OCI-M1 (cell line): ENCODE measurements around the gene COL6A1.

Experiments
- DNase-seq: peaks from one replicate; lab custom pipeline; 2025; lab: John Stamatoyannopoulos, UW

The COL6A1 gene

DNA sequence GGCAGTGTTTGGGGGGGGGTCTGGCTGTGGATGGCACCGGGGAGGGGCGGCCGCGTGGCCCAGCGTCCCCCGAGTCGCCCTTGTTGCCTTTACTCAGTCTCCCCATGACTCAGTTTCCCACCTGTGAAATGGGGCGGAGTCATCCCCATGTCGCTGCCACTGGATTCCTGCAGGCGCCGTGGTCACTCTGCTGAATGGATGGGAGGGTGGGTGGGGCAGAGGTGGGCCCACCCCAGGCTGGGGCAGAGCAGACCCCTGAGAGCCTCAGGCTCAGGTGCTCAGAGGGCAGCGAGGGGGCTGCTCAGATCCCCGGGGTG lies 2.0 kb downstream of the COL6A1 start:
- no peak for DNase-seq

DNA sequence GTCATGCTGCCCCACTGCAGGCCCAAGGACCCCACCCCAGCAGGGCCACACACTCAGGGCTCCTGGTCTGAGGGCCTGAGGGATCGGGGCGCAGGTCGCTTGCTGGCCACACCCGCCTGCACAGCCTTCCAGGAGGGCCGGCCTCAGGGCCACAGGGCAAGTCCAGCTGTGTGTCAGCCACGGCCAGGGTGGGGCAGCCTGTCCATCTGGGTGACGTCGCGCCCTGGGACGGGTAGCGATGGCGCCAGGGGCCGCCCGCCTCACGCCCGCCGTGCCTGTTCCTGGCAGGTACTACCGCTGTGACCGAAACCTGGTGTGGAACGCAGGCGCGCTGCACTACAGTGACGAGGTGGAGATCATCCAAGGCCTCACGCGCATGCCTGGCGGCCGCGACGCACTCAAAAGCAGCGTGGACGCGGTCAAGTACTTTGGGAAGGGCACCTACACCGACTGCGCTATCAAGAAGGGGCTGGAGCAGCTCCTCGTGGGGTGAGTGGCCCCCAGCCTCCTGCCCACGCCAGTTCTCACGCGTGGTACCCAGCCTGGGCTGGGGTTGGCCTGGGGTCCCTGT lies 2.5 kb downstream of the COL6A1 start:
- no peak for DNase-seq

DNA sequence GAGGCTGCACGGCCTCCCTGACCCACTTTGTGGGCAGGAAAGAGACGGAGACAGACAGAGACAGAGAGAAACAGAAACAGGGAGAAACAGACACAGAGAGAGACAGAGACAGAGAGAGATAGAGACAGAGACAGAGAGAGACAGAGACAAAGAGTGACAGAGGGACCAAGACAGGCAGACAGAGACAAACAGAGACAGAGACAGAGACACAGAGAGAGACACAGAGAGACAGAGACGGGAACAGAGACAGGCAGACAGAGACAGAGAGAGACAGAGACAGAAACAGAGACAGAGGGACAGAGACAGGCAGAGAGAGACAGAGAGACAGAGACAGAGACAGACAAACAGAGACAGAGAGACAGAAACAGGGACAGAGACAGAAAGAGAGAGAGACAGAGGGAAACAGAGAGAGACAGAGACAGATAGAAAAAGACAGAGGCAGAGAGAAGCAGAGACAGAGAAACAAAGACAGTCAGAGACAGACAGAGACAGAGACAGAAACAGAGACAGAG lies 3.1 kb downstream of the COL6A1 start:
- DNase-seq = no peak

DNA sequence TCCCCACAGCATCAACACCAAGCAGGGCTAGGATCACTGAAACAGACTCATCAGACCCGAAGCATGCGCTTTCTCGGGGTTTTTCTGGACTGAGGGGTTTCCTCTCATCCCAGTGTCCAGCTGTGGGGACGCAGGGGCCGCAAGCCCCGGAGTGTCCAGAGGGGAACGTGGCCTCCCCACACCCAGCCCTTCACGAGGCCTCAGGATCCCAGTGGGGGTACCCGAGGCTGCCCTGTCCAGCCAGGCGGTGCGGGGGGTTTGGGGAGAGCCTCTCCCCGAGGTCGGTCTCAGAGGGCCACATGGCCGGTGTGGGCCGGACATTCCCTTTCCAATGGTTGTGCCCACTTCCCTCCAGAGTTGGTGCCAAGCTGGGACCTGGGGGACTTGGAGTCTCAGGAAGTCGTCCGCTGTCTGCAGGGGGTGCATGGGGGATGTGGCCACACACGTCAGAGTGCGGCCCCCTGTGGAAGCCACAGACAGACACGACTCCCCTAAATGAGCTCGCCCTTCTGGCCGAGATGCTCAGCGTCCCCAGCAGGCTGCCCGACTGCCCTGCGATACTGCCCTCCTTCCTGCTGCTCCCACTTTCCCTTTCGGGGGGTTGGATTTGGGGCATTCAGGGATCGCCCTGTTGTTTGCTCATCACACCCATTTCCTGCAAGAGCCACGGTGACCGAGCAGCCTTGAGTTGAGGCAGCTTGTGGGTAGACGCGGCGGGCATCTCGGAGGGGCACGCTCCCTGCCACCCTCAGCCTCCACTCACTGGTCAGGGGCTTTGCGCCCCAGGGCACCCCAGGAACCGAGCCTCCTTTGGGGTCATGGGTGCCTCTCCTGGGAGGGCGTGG lies 4.1 kb downstream of the COL6A1 start:
- DNase-seq = no peak

DNA sequence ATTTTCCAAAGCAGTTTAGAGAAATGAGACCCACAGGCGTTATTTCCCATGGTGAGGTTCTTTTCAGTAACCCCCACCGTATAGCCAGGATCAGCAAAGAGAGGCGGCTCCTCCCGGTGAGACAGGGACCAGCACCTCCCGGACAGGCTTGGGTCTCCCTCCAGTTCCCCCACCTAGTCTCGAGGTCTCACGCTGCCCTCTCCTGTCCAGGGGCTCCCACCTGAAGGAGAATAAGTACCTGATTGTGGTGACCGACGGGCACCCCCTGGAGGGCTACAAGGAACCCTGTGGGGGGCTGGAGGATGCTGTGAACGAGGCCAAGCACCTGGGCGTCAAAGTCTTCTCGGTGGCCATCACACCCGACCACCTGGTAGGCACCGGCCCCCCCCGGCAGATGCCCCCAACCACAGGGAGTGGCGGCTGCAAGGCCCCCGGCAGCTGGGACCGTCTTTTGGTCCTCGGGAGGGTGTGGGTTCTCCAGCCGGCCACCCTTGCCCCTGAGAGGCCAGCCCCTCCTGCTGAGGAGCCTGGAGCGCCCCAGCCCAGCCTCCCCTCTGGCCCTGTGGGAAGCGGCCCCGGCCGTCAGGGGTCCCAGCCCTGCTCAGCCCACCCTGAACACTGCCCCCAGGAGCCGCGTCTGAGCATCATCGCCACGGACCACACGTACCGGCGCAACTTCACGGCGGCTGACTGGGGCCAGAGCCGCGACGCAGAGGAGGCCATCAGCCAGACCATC lies 4.9 kb downstream of the COL6A1 start:
- DNase-seq = no peak

DNA sequence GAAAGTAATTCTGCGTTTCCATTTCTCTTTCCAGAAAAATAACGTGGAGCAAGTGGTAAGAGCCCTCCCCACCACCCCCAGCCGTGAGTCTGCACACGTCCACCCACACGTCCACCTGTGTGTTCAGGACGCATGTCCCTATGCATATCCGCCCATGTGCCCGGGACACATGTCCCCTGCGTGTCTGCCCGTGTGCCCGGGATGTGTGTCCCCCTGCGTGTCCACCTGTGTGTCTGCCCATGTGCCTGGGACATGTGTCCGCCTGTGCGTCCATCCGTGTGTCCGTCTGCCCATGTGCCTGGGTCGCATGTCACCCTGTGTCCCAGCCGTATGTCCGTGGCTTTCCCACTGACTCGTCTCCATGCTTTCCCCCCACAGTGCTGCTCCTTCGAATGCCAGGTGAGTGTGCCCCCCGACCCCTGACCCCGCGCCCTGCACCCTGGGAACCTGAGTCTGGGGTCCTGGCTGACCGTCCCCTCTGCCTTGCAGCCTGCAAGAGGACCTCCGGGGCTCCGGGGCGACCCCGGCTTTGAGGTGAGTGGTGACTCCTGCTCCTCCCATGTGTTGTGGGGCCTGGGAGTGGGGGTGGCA lies 5.6 kb downstream of the COL6A1 start:
- DNase-seq = no peak

DNA sequence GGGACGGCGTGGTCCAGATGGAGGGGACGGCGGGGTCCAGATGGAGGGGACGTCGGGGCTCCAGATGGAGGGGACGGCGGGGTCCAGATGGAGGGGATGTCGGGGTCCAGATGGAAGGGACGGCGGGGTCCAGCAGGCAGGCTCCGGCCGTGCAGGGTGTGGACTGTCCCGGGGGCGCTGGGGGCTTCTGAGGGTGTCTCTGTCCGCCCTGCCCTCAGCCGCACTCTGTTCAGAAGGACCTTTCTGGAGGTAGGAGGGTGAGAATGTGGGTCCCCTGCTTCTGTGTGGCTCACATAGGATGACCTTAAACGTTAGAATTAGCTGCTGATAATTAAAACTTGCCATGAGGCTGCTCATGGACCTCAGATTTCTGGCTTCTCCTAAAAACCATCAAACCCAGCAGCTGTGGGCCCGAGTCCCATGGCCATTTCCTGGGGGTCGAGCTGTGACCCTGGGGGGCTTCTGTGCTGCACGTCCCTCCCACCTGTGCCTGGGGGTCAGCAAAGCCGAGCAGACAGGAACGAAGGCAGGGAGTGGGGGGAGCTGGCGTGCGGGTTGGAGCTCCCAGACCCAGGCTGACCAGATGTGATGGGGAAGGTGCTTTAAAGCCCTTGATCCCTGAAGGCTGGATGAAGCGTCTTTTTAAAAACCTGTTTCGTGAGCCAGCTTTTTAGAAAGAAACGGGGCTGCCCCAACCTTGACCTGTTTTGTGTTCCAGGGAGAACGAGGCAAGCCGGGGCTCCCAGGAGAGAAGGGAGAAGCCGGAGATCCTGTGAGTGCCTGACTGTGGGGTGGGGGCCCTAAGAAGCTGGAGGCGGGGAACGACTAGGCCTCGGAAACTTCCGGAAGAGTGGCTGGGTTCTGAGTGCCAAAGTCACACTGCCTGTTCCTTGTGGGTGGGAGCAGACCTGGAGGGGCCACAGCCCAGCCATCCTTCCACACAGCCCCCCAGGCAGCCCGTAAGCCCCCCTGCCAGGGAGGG lies 7.1 kb downstream of the COL6A1 start:
- no peak for DNase-seq

DNA sequence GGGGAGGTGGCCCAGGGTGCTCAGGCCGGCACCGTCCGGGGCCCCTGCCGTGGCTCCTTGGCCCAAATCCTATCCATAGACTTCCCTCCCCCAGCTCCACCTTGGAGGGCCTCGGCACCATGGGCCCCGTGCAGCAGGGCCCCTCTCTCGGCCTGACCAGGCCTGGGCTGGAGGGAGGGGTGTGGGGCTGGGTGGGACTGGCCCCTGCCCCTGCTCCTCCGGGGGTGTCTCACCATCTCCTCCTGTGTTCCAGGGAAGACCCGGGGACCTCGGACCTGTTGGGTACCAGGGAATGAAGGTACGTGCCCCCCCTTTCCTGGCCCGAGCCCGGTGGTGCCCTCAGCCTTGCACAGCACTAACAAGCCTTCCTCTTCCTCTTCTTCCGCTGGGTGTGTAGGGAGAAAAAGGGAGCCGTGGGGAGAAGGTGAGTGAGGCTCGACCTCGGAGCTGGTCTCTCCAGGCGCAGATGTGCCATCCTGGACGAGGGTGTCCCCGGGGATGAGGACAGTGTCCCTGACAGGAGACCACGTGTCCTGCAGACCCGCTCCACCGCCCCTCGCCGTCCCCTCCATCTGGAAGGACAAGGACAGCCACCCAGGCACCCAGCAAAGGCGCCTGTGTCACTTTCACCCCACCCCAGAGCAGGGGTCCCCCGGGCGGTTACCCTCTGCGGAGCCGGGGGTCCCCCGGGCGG lies 7.9 kb downstream of the COL6A1 start:
- DNase-seq = no peak

DNA sequence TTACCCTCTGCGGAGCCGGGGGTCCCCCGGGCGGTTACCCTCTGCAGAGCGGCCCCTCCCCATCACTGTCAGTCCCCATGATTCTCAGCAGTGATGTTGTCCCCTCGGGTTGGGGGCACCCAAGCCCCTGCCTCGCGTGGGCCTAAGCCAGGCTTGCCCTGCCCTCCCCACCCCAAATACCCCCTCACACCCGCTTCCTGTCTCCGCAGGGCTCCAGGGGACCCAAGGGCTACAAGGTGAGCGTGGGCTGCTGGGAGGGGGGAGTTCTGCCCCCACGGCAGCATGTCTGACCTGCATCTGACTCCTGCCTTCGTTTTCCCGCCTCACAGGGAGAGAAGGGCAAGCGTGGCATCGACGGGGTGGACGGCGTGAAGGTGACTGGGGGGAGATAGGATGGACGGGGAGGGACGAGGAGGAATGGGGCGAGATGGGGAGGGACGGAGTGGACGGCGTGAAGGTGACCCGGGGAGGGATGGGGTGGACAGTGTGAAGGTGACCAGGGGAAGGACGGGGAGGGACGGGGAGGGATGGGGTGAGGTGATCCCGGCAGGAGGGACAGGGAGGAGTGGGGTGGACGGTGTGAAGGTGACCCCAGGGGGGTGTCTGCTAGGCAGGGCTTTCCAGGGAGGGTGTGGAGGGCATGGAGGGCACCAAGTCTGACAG lies 8.6 kb downstream of the COL6A1 start:
- DNase-seq = no peak

DNA sequence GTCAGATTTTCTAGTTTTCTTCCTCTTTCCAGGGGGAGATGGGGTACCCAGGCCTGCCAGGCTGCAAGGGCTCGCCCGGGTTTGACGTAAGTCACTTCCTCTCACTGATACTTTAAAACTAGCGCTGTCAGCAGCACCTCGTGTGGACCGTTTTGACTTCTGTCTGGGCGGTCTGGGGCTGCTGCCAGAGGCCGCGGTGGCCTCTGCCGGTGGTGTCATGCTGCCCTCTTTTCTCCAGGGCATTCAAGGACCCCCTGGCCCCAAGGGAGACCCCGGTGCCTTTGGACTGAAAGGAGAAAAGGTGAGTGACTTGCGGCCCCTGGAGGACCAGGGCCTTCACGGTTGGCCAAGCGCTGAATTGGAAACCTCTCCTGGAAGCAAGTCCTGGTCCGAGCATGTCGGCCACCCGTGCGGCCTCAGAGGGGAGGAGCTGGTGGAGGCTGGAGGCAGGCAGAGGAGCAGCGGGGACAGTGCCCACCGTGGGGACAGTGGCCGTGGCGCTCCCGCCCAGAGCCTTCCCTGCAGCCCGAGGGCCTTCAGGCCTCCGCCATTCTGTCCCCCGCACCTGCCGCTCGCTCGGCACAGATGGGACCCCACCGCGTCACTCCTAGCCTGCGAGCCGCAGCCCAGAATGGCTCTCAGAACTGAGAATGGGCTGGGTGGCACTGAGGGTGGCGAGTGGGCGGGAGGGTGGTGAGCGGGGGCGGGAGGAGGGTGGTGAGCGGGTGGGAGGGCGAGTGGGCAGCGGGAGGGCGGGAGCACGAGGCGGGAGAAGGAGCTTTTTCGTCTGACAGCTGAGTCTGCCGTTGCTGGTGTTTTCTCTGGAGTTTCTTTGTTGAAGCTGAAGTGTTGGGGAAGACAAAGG lies 9.4 kb downstream of the COL6A1 start:
- DNase-seq = no peak

DNA sequence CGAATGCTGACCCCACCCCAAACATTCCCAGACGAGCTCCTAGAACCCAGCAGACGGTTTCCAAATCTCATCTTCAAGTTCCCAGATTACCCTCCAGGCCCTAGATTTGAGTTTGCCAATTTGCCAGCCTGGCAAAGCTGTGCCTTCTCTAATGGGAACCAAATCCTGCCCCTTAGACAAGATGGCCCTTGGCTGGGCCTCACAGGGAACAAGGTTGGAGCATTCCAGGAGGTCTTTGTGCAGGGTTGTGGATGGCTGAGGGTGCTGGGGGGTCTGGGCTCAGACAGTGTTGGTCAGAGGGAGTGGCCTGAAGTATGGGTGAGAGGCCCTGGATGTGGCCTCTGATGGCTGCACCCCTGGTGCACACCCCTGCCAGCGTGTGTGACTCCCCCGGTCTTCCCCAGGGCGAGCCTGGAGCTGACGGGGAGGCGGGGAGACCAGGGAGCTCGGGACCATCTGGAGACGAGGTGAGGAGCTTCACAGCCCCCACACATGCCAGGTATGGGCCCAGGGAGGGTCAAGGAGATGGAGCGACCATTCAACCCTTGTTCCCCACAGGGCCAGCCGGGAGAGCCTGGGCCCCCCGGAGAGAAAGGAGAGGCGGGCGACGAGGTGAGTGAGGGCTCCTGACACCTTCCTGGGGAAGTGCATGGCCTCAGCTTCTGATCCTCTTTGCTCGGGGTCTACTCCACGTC lies 10.2 kb downstream of the COL6A1 start:
- no peak for DNase-seq

DNA sequence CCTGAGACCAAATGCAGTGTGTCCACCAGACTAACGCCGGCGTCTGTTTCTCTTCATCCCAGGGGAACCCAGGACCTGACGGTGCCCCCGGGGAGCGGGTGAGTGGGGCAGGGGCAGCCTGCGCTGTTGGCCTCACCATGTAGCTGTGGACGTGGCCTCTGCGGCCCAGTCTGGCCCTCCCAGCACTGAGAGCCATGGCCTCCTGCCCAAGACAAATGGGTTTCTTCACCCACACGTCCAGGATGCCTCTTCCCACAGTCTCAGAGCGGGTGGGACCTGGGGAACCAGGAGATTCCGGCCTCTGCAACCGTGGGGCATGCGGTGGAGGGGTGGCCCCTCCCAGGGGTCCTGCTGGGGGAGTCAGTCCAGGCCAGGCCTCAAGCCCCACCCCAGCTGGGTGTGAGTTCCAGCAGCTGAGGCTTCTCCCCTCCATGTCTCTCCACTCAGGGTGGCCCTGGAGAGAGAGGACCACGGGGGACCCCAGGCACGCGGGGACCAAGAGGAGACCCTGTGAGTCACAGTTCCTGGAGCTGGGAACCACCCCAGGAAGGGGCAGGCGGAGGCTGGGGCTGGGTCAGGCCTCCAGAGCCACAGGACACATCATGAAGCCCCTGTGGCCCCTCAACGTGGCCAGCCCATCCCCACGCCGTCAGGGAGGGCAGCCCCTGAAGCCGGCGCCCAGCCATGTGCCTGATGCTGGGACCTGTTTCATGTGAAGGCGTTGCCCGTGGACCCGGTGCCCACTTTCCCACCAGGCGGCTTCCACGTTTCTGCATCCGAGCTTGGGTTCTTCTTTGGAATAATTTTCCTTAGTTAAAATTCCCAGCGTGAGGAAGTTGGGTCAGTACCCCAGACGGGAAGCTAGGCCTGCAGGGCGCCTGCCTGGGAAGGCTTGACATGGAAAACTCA lies 11.0 kb downstream of the COL6A1 start:
- no peak for DNase-seq

DNA sequence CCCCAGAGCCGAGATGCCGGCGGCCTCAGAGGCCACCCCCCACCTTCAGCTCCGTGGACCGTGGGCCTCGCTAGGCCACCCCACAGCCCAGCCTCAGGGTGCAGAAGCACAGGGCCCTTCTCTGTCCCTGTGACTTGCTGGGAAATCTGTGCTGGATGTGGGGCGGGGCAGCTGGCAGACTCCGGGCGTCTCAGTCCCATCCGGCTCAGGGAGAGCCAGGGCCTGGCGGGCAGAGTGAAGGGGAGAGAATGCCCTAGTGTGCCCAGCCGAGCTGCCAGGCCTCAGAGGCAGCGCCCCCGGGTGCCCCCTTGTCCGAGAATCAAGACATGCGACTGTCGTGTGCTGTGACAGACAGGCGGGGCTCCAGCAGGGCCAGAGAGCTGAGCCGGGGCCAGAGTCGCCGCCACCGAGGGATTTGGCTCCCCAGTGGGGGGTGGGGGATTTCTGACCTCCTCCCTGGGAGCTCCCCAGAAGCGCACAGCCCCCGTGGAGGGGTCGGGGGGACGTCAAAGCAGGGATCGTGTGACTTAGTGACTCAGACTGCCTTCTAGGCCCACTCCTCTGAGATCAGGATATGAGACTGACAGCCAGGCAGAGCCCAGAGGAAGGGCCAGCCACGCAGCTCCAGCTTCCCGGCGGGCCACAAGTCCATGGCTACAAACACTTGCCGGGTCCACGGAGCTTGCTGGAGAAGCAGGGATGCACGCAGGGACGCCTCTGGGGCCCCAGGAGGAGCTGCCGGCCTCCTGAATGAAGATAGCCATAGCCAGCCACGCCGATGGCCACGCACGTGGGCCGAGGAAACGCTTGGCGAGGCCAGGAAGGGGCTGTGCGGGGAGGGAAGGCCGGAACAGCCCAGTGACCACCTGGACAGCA lies 11.9 kb downstream of the COL6A1 start:
- DNase-seq = no peak

DNA sequence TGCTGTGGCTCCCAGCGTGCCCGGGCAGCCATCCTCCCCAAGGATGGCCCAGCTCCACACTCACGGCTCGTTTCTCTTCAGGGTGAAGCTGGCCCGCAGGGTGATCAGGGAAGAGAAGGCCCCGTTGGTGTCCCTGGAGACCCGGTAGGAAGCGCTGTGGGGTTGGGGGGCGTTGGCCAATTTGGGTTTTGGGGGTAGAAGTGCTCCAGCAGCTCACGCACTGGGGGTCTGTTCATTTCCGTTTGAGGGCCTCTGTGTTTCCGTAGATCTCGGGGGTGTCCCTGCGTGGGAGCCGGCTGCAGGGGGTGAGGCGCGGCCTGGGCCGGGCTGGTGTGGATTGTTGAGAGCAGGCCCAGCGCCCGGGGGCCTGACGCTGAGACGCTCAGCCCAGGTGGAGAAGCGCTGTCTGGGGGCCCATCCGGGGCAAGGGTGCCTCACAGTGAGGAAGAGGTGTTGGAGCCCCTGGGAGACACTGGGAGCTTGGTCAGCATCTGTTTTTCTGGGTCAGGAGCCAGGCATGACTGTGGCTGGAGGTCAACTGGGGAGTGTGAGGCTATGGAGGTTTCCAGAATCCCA lies 12.6 kb downstream of the COL6A1 start:
- no peak for DNase-seq

DNA sequence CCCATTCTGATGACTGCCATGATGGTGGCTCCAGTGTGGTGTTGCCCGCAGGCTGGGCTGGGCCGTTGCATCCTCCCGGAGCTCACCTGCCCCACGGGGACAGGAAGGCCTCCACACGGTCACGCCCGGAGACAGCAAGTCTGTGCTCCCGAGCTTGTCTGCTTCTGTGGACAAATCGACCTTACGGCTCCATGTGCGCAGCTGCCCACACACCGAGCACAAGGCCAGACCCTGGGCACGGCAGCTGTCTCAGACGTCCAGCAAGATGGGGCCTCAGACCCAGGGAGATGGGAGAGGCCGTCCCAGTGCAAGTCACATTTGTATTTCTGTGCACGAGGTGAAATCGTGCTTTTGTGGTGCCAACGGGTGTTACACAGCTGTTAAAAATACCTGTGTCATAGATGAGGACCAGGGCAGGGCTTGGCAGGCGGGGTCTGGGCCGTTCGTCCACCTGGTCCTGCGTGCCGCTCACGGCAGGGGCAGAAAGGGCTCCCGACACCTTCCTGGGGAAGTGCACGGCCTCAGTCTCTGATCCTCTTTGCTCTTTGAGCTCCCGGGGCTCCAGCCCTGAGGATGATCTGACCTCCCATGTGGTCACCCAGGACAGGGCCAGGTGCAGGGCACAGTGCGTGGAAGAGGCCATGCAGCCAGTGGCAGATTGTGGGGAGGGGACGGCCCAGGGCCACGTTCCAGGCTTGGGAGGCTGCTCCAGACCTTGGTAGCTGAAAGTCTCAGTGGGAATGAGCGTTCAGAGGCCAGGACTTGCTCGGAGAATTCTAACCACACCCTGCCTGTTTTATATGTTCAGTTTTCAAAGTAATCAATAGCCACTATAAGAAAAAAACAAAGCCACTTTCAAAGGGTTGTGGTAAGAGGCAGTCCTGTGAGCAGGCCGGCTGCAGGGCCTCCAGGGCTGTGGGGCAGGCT lies 13.5 kb downstream of the COL6A1 start:
- no peak for DNase-seq
